ENCODE data around the gene SPOCK1.

- TF ChIP-seq POLR2AphosphoS5 (IDR thresholded peaks at IDR 0.05; ENCODE audit: low read depth, low read length) (no peak), TAF1 (IDR thresholded peaks at IDR 0.05; ENCODE audit: borderline replicate concordance, insufficient read depth, low read length) (no peak), SIN3A (IDR thresholded peaks at IDR 0.05; ENCODE audit: borderline replicate concordance, insufficient read depth, low read length) (no peak)
Observed at GRCh38 chr5:137001026-137001569, 498.0 kb downstream of the SPOCK1 start.
